Measurements from ENCODE around the gene ELOVL6. TPM values are rescaled to one million over a fixed set of nuclear protein-coding genes. Genes with fewer than 3 reads are reported as not detected.

The ELOVL6 gene
- total and polyA plus RNA-seq, 12 donors = 0.84 to 7.7 (median 2.8) TPM

DNA sequence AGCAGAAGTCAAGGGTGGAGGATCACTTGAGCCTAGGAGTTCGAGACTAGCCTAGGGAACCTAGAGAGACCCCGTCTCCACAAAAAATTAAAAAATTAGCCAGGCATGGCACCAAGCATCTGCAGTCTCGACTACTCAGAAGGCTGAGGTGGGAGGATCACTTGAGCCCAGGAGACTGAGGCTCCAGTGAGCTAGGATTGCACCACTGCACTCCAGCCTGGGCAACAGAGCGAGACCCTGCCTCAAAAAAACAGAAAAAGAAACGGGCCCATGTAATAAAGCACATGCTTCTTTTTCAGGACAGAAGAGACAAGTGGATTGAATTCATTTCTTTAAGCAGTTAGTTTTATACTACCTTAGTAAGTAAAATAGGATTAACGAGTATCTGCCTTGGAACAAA, 42.0 kb downstream of the ELOVL6 start:
- TF ChIP-seq, protein P1, sequence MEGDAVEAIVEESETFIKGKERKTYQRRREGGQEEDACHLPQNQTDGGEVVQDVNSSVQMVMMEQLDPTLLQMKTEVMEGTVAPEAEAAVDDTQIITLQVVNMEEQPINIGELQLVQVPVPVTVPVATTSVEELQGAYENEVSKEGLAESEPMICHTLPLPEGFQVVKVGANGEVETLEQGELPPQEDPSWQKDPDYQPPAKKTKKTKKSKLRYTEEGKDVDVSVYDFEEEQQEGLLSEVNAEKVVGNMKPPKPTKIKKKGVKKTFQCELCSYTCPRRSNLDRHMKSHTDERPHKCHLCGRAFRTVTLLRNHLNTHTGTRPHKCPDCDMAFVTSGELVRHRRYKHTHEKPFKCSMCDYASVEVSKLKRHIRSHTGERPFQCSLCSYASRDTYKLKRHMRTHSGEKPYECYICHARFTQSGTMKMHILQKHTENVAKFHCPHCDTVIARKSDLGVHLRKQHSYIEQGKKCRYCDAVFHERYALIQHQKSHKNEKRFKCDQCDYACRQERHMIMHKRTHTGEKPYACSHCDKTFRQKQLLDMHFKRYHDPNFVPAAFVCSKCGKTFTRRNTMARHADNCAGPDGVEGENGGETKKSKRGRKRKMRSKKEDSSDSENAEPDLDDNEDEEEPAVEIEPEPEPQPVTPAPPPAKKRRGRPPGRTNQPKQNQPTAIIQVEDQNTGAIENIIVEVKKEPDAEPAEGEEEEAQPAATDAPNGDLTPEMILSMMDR (IDR thresholded peaks at IDR 0.05) = no peak
- intact Hi-C loops (cut with DNase I) = no loop called here

DNA sequence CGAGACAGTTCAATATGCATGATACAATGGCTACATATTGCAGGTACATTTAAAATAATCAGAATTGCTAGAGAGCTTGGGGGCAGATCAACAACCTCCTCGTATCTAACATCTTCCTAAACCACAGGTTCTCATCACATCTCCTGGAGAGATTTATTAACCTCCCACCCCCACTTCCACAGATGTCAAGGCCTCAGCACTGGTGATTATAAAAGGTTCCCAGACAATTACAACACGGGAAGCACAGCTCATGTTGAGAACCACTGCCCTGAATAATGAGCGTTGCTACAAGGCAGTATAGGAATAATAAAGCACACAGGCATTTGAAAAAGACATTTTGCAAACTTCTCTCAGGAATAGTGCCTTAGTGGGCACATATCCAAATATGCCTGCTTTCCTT, 42.8 kb downstream of the ELOVL6 start:
- WGBS, 2 donors = 64 to 78% methylated on average over 4 of the region's 4 CpGs
- no peak for DNase-seq

More for the DNA sequence above, 42.0 kb downstream of the ELOVL6 start:
- H3K27ac ChIP-seq = no peak overlapping the region
- no peak for DNase-seq
- H3K36me3 ChIP-seq = no peaks in the 10 kb centered on the region
- H3K27me3 ChIP-seq = no peaks in the 10 kb centered on the region
- 93 to 95% methylated on average over 6 of the region's 6 CpGs for WGBS, 2 donors
- H3K4me3 ChIP-seq = no peak overlapping the region
- no peaks in the 10 kb centered on the region for H3K9me3 ChIP-seq
- no peaks in the 10 kb centered on the region for H3K4me1 ChIP-seq
- no peak for ATAC-seq

DNA sequence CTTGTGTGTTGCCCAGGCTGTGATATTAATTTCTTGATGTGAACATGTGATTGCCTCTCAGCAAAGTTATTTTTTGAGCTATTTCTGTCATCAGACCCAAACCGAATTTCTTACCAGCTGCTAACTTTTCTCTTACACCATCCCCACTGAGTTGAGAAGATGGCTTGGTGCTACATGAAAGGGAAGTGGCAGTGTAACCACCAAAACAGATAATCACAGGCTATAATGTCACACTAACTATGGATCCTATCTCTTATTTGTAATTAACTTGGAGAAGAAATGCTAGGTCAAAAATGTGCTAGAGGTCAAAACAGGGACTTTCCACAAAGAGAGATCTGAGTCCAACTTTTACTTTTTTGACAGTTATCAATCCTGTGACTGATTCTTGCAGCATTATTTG, 43.8 kb downstream of the ELOVL6 start:
- no peaks in the 10 kb centered on the region for H3K4me1 ChIP-seq
- H3K36me3 ChIP-seq = no peaks in the 10 kb centered on the region
- whole genome bisulfite sequencing, 2 donors = 66 to 76% methylated on average over 1 of the region's 1 CpG
- no peaks in the 10 kb centered on the region for H3K27me3 ChIP-seq
- no peak for ATAC-seq
- no peak overlapping the region for H3K4me3 ChIP-seq
- H3K9me3 ChIP-seq = no peaks in the 10 kb centered on the region
- H3K27ac ChIP-seq = no peak overlapping the region
- TF ChIP-seq, protein P1 (IDR thresholded peaks at IDR 0.05) = no peak
- DNase-seq = no peak
- intact Hi-C loops (cut with DNase I) = no loop called here

More for the DNA sequence above, 42.8 kb downstream of the ELOVL6 start:
- no peaks in the 10 kb centered on the region for H3K9me3 ChIP-seq
- no peak for ATAC-seq
- no peaks in the 10 kb centered on the region for H3K27me3 ChIP-seq
- H3K27ac ChIP-seq = no peak overlapping the region
- H3K4me1 ChIP-seq = no peaks in the 10 kb centered on the region
- no peak overlapping the region for H3K4me3 ChIP-seq
- intact Hi-C loops (cut with DNase I) = no loop called here
- H3K36me3 ChIP-seq = no peaks in the 10 kb centered on the region
- TF ChIP-seq, protein P1 (IDR thresholded peaks at IDR 0.05) = no peak

DNA sequence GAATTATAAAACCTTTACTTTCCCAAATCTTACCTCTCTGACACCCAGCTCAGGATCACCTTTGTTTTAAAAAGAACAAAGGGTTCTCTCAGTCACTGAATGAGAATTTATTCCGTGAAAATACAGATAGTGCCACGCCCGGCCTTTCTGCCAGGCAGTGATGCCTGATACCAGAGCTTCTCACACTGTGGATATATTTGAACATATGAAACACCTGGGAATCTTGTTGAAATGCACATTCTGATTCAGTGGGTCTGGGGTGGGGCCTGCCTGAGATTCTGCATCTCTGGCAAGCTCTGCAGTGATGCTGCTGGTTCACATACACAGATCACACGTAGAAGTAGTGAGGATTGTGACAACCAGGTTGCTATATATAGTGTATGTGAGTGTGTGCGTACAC, 46.0 kb downstream of the ELOVL6 start:
- DNase-seq (no peak), ATAC-seq (no peak)
- H3K36me3 ChIP-seq = no peaks in the 10 kb centered on the region
- no peak overlapping the region for H3K4me3 ChIP-seq
- TF ChIP-seq, protein P1 (IDR thresholded peaks at IDR 0.05) = no peak
- intact Hi-C loops (cut with DNase I) = no loop called here
- no peak overlapping the region for H3K27ac ChIP-seq
- no peaks in the 10 kb centered on the region for H3K27me3 ChIP-seq
- WGBS, 2 donors = 79 to 83% methylated on average over 5 of the region's 5 CpGs
- H3K9me3 ChIP-seq = no peaks in the 10 kb centered on the region
- H3K4me1 ChIP-seq = no peaks in the 10 kb centered on the region
